Fibroblast of villous mesenchyme (primary cell): Measurements from ENCODE around the gene SMIM45.

Experiments used
- DNase-seq: peaks from one replicate; pipeline ENCODE4 v3.0.0-alpha.2; 2010; ENCODE audit warnings: low read depth
- H3K4me3 ChIP-seq: 2 replicates; pipeline ENCODE4 v1.5.1; 2011; ENCODE audit warnings: low read depth, mild to moderate bottlenecking, low read length
- TF ChIP-seq, protein P1 (sequence below): IDR thresholded peaks from 2 replicates; pipeline ENCODE4 v1.5.1; 2012; ENCODE audit warnings: low read depth, mild to moderate bottlenecking, low read length; ENCODE audit not compliant: insufficient read depth

SMIM45 gene

DNA sequence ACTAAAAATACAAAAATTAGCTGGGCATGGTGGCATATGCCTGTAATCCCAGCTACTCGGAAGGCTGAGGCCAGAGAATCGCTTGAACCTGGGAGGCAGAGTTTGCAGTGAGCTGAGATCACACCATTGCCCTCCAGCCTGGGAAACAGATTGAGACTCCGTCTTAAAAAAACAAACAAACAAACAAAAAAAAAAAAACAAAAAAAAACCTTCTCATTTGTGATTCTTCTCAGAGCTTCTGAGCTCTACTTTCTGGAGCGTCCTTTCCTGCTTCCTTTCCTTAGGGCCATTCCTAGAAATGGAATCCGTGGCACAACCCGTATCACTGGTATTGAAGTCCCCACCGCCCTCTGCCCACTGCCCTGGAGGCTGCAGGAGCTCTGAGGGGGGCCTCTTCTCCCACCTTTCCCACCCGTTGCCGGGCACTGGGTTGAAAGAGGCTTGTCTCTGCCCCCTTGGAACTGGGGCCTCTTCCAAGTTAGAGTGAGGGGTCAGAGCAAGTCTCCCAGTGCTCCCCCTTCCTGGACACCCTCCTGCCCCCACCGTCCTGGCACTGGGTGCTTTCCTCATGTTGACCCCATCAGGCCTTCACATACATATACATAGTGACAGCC is 35.1 kb upstream of the SMIM45 start:
- TF ChIP-seq, protein P1, sequence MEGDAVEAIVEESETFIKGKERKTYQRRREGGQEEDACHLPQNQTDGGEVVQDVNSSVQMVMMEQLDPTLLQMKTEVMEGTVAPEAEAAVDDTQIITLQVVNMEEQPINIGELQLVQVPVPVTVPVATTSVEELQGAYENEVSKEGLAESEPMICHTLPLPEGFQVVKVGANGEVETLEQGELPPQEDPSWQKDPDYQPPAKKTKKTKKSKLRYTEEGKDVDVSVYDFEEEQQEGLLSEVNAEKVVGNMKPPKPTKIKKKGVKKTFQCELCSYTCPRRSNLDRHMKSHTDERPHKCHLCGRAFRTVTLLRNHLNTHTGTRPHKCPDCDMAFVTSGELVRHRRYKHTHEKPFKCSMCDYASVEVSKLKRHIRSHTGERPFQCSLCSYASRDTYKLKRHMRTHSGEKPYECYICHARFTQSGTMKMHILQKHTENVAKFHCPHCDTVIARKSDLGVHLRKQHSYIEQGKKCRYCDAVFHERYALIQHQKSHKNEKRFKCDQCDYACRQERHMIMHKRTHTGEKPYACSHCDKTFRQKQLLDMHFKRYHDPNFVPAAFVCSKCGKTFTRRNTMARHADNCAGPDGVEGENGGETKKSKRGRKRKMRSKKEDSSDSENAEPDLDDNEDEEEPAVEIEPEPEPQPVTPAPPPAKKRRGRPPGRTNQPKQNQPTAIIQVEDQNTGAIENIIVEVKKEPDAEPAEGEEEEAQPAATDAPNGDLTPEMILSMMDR = no peak
- DNase-seq = no peak
- no peak overlapping the region for H3K4me3 ChIP-seq

DNA sequence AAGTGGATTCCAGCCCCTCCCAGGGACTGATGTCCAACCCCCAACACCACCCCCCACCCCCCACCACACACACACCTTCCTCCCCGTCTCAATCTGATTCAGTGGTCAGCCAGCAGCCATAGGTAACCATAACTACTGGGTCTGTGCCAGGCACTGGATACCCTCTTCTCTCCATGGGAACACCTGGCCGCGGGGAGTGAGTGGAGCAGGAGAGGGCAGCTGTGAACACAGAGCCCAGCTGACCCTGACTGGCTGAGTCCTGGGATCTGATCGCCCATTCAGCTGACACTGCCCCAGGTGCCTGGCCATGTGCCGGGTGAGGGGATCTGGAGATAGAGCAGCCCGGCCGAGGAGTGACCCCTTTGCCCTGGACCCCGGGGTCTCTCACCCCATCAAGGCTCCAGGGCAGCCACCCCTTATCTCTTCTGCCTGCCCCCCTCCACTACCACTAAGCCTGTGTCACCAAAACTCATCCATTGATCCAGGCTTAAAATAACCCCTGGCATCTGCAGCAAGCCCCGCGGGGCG is 34.5 kb upstream of the SMIM45 start:
- TF ChIP-seq, protein P1 = no peak

DNA sequence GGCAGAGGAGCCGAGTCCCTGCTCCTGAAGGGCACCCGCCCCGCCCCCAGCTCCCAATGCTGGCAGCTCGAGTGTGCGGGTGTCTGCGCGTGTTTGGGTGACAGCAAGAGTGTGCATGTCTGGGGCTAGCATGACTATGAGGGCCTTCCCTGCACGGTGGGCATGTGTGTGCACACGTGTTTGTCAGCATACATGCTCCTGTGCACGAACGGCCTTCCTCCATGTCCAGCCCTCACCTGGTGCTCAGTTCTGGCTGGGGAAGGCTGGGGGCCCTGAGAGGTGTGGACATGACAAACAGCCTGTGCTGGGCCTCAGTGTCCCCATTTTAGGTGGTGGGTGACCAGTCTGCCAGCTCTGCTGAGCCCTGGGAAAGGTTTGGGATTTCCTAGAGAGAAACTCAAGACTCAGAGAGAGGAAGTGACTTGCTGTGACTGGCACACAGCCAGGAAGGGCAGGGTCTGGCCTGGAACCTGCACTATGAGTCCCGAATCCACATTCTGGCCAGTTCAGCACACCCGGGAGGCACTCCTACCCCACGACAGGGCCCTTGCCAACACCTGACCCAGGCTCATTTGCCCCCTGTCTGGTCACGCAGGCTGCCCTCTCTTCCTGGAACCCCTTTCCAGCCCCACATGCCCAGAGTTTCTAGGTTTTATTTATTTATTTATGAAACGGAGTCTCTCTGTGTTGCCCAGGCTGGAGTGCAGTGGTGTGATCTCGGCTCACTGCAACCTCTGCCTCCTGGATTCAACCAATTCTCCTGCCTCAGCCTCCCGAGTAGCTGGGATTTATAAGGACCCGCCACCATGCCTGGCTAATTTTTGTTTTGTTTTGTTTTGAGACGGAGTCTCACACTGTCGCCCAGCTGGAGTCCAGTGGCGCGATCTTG is 33.8 kb upstream of the SMIM45 start:
- peak; percentile 33 for DNase-seq
- H3K4me3 ChIP-seq = no peak overlapping the region
- TF ChIP-seq, protein P1 = no peak

More for the DNA sequence above, 34.5 kb upstream of the SMIM45 start:
- no peak for DNase-seq
- no peak overlapping the region for H3K4me3 ChIP-seq

DNA sequence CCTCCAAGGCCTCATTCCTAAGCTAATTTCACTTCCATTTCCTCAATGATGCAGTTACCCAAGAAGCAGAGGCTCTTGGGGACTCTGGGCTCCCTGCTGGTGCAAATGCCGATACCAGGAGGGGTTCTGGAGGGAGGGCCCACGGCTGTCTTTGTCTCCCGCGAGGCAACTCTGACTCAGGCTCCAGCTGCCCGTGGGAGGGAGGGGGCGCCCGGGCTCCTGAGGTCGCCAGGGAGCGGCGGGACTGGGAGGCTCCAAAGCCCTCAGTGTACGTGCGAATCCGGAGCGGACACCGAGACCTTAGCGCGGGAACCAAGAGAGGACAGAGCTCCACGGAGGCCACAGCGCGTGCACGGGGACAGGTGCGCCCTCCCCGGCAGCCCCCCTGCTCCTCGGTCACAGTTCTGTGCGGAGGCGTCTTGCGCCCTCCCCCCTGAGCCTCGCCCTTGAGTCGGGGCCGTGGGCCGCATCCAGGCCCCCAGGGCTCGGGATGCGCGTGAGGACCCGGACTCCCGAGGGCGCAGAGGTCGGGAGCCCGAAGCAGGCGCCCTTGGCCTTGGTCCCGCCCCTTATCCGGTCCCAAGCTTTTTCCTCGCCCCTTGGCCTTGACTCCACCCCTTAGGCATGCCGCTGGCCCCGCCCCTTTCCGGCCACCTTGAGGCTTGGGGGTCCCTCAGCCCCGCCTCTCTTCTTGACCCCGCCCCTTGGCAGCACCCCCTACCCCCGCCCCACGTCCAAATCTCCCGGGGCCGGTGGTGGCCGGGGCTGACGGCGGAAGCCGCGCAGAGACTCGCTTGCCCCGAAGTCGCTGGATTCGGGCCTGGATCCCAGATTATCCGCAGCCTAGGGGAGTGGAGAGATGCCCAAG is 32.4 kb upstream of the SMIM45 start:
- peak; percentile 17 for DNase-seq
- TF ChIP-seq, protein P1 = no peak
- peak overlapping the region; percentile 50 for H3K4me3 ChIP-seq

DNA sequence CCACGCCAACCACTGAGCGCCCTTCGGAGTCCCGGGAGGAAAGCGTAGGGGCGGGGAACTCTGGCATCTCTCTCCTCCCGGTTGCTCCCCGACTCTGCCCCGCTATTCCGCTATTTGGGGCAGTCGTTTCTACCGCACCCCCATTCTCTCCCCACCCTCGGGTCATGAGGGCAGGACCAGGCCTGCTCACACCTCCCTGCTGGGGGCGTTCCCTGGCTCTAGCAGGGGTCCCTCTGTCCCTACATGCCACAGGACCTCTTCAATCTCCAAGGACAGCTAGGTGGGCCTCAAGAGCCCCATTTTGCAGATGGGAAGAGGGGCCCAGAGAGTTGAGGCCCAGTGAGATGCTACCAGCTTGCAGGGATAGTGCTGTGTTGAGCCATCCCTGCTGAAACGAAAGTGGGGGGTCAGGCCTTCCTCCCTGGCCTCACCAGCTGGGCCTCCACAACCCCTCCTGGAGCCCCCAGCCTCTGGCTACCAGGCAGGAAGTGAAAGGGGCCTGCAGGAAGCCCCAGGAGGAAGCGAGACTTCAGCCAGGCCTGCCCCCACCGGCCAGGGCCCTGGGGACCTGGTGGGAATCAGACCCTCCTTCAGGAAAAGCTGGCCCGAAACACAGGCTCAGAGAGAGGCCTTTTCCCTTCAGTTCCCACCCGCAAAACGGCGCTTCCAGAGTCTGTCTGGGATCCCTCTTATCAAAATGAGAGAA is 31.5 kb upstream of the SMIM45 start:
- no peak overlapping the region for H3K4me3 ChIP-seq
- TF ChIP-seq, protein P1 = no peak
- DNase-seq = no peak

DNA sequence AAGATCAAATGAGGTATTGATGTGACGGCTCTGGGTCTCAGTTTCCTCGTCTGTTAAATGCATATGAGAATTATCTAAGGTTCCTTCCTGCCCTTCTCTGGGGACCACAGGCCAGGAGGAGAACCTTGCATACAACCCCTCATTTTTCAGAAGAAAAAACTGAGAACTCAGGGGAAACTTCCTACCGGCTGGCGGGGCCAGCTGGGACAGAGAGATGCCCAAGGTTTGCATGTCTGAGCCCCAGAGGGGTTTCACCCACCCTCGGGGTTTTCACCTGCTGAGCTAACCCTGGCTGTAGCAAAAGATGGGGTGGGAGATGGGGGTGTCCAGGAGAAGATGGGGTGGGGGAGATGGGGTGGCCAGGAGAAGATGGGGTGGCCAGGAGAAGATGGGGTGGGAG is 29.6 kb upstream of the SMIM45 start:
- no peak overlapping the region for H3K4me3 ChIP-seq
- TF ChIP-seq, protein P1 = no peak
- DNase-seq = no peak
